ENCODE data around the gene TNFRSF21. TPM values are rescaled to one million over a fixed set of nuclear protein-coding genes. Genes with fewer than 3 reads are reported as not detected.

Gene TNFRSF21
- total RNA-seq, 1 experiment from 2014 or later = 47.3 TPM

DNA sequence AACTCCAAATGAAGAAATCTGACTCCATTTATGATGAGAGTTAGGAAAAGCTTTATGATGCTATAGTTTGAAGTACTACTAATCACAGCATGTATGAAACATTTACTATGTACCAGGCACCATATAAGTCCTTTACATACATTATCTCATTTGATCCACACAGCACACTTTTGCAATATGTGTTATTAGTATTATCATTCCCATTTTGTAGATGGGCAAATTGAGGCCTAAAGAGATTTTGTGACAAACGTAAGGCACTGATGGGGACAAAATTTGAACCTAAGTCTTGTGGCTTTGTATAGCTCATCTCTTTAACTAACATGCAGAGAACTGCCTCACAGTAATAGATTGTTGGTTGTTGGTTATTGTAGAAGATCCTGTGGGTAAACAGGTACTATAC, 14.2 kb upstream of the TNFRSF21 start:
- H3K4me3 Mint-ChIP-seq = no peak overlapping the region
- no peak overlapping the region for H3K27ac Mint-ChIP-seq
- peaks cover 6% of the 10 kb centered on the region for H3K9me3 Mint-ChIP-seq
- no peaks in the 10 kb centered on the region for H3K27me3 Mint-ChIP-seq (ENCODE audit: low read depth)
- DNase-seq (ENCODE audit: low spot score) = no peak
- no peak for TF ChIP-seq JUN (CRISPR knock-in tag; IDR thresholded peaks at IDR 0.05)
- ATAC-seq = no peak
- ChIA-PET CTCF (interaction anchor here (0.5 kb wide), 1 partner anchor 22 kb away, joined by 4 read pairs; no protein-coding TSS in a partner anchor), POLR2A (no interaction called here)
- peaks cover 5% of the 10 kb centered on the region; the same call in 1 of the 2 replicates for H3K36me3 Mint-ChIP-seq
- H3K4me1 Mint-ChIP-seq = peaks cover 9% of the 10 kb centered on the region

DNA sequence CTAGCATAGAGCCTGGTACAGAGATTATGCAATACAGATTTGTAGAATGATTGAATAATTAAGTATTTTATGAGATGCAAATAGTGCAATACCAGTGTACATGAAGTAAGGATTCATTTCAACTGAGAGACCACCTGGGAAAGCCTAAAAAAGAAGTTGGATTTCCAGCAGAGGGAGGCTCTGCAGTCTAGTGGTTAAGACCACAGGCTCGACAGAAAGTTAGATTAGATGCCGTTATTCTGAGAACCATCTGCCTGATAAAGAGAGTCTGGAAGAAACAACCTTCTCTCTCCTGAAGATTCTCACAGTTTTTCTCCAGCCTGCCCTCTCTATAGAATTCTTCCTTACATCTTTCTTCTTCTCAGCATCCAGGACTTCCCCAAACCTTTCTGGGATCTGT, 13.6 kb upstream of the TNFRSF21 start:
- ChIA-PET POLR2A (no interaction called here), CTCF (interaction anchor here (0.5 kb wide), 1 partner anchor 23 kb away, joined by 4 read pairs; no protein-coding TSS in a partner anchor)
- no peak overlapping the region for H3K4me3 Mint-ChIP-seq
- TF ChIP-seq OVOL2 (CRISPR knock-in tag; IDR thresholded peaks at IDR 0.05; ENCODE audit: borderline replicate concordance) (no peak), FOXK1 (CRISPR knock-in tag; IDR thresholded peaks at IDR 0.05) (no peak), TP53 (CRISPR knock-in tag; IDR thresholded peaks at IDR 0.05) (no peak), CREB1 (CRISPR knock-in tag; IDR thresholded peaks at IDR 0.05) (no peak), ZBTB21 (CRISPR knock-in tag; IDR thresholded peaks at IDR 0.05; ENCODE audit: borderline replicate concordance) (no peak), ZNF121 (CRISPR knock-in tag; IDR thresholded peaks at IDR 0.05) (no peak), ZNF263 (CRISPR knock-in tag; IDR thresholded peaks at IDR 0.05; ENCODE audit: low read depth) (no peak), RORB (CRISPR knock-in tag; IDR thresholded peaks at IDR 0.05) (no peak), FOXJ3 (CRISPR knock-in tag; IDR thresholded peaks at IDR 0.05; ENCODE audit: borderline replicate concordance) (no peak), MYBL2 (CRISPR knock-in tag; IDR thresholded peaks at IDR 0.05) (no peak), HMGXB4 (CRISPR knock-in tag; IDR thresholded peaks at IDR 0.05) (no peak), ZNF532 (CRISPR knock-in tag; IDR thresholded peaks at IDR 0.05; ENCODE audit: borderline replicate concordance) (no peak), ETV6 (CRISPR knock-in tag; IDR thresholded peaks at IDR 0.05) (no peak), ZNF219 (CRISPR knock-in tag; IDR thresholded peaks at IDR 0.05; ENCODE audit: borderline replicate concordance) (no peak), ZBTB43 (CRISPR knock-in tag; IDR thresholded peaks at IDR 0.05) (no peak)
- TF ChIP-seq, protein P1, sequence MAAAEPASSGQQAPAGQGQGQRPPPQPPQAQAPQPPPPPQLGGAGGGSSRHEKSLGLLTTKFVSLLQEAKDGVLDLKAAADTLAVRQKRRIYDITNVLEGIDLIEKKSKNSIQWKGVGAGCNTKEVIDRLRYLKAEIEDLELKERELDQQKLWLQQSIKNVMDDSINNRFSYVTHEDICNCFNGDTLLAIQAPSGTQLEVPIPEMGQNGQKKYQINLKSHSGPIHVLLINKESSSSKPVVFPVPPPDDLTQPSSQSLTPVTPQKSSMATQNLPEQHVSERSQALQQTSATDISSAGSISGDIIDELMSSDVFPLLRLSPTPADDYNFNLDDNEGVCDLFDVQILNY (CRISPR knock-in tag; IDR thresholded peaks at IDR 0.05) = no peak
- TF ChIP-seq, protein P2, sequence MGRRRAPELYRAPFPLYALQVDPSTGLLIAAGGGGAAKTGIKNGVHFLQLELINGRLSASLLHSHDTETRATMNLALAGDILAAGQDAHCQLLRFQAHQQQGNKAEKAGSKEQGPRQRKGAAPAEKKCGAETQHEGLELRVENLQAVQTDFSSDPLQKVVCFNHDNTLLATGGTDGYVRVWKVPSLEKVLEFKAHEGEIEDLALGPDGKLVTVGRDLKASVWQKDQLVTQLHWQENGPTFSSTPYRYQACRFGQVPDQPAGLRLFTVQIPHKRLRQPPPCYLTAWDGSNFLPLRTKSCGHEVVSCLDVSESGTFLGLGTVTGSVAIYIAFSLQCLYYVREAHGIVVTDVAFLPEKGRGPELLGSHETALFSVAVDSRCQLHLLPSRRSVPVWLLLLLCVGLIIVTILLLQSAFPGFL (CRISPR knock-in tag; IDR thresholded peaks at IDR 0.05; ENCODE audit: borderline replicate concordance) = no peak
- H3K36me3 Mint-ChIP-seq = 0 out of 2 replicates have a peak, but pooled peaks cover under 1% of the 10 kb centered on the region
- DNase-seq (ENCODE audit: low spot score) (no peak), ATAC-seq (no peak)
- H3K4me1 Mint-ChIP-seq = peaks cover 9% of the 10 kb centered on the region
- H3K27me3 Mint-ChIP-seq (ENCODE audit: low read depth) = no peaks in the 10 kb centered on the region
- H3K9me3 Mint-ChIP-seq = peaks cover under 1% of the 10 kb centered on the region; the same call in 1 of the 2 replicates
- no peak overlapping the region for H3K27ac Mint-ChIP-seq

Data from WTC11 (cell line).